ENCODE data around the gene CACNA1I.

Gene CACNA1I

DNA sequence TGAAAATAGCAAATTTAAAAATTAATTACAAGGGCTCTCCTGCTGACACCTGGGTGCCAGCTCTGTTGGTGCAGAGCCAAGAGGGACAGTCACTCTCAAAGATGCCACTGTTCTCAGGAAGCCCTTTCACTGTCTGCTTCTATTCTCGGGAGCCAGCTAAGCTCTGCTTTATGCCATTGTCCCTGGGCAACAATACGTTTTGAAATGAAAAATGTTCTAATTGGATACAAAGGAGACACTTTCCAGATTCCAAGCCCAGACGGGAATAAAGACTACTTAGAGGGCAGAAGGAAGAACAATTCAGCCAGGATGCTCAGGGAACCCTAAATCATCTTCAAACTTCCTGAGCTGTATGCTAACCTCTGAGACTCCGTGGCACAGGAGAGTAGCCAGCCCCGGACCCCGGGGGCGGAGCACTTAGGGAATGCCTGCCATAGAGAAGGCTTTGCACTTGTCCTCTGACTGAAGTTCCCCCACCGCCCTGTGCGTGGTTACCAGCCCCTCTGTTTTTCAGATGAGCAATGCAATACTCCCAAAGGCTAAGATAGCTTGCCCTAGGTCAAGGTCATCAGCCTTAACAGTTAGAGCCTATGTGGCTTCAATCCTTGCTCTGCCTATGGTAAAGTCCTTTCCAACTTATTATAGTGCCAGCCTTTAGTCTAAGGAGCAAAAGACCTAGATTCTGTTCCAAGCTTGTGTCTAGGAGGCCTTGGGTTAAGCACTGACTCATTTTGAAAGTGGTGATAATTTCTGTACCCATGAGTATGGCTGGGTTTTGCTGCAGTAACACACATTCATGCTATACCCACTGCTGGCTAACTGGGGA is 150.9 kb downstream of the CACNA1I start:
- ChIA-PET CTCF (no interaction called here), POLR2A (no interaction called here)
- TF ChIP-seq ZNF384 (IDR thresholded peaks at IDR 0.05), result no peak
- TF ChIP-seq FOXA1 (IDR thresholded peaks at IDR 0.05), result no peak
- TF ChIP-seq FOXK2 (IDR thresholded peaks at IDR 0.05), result no peak
- TF ChIP-seq L3MBTL2 (conservative IDR thresholded peaks at IDR 0.05), result no peak
- TF ChIP-seq SP1 (IDR thresholded peaks at IDR 0.05), result no peak
- no peak for TF ChIP-seq HDGF (IDR thresholded peaks at IDR 0.05; ENCODE audit: borderline replicate concordance)
- no peak for TF ChIP-seq BHLHE40 (IDR thresholded peaks at IDR 0.05; ENCODE audit: borderline replicate concordance)
- no peak for TF ChIP-seq ARNT (IDR thresholded peaks at IDR 0.05)
- no peak for TF ChIP-seq LEF1 (IDR thresholded peaks at IDR 0.05; ENCODE audit: borderline replicate concordance)
- no peak for TF ChIP-seq CTBP1 (IDR thresholded peaks at IDR 0.05; ENCODE audit: borderline replicate concordance)
- TF ChIP-seq SUZ12 (IDR thresholded peaks at IDR 0.05), result no peak
- TF ChIP-seq NFRKB (IDR thresholded peaks at IDR 0.05), result no peak
- TF ChIP-seq FOXM1 (IDR thresholded peaks at IDR 0.05; ENCODE audit: borderline replicate concordance), result no peak
- no peak for TF ChIP-seq ELF4 (IDR thresholded peaks at IDR 0.05)
- TF ChIP-seq TARDBP (IDR thresholded peaks at IDR 0.05), result no peak
- no peak for TF ChIP-seq PKNOX1 (IDR thresholded peaks at IDR 0.05)
- no peak for DNase-seq (ENCODE audit: extremely low spot score)

GRCh38 chr22:39722032-39722325 is 151.4 kb downstream of the CACNA1I start:
- no peak for DNase-seq (ENCODE audit: extremely low spot score)
- TF ChIP-seq ZNF384 (IDR thresholded peaks at IDR 0.05) (no peak), PKNOX1 (IDR thresholded peaks at IDR 0.05) (no peak), CTBP1 (IDR thresholded peaks at IDR 0.05; ENCODE audit: borderline replicate concordance) (no peak), SP1 (IDR thresholded peaks at IDR 0.05) (no peak), BHLHE40 (IDR thresholded peaks at IDR 0.05; ENCODE audit: borderline replicate concordance) (no peak), NFRKB (IDR thresholded peaks at IDR 0.05) (no peak), L3MBTL2 (conservative IDR thresholded peaks at IDR 0.05) (no peak), ELF4 (IDR thresholded peaks at IDR 0.05) (no peak), LEF1 (IDR thresholded peaks at IDR 0.05; ENCODE audit: borderline replicate concordance) (no peak), HDGF (IDR thresholded peaks at IDR 0.05; ENCODE audit: borderline replicate concordance) (no peak), FOXA1 (IDR thresholded peaks at IDR 0.05) (no peak)
- CTCF ChIA-PET, result no interaction called here

DNA sequence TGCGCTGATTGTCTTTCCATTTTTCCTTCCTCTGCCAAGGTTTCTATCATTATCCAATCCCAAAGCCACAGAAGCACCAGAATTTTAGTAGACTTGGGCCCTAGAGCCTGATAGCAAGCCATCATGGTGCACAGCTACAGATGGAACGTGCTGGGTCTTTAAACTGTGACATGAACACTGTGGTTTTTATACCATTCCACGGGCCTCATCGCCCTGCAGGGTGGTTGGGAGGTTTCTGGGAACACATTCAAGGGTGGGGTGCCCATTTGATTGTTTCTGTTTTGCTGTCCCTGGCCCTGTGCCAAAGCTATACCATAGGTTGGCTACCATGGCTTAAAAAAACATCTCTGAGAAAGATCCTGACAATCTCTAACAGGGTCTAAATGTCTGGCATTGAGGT is 151.9 kb downstream of the CACNA1I start:
- DNase-seq (ENCODE audit: extremely low spot score), result no peak
- CTCF ChIA-PET, result no interaction called here
- TF ChIP-seq PKNOX1 (IDR thresholded peaks at IDR 0.05) (no peak), FOXK2 (IDR thresholded peaks at IDR 0.05) (no peak), SP1 (IDR thresholded peaks at IDR 0.05) (no peak), CTBP1 (IDR thresholded peaks at IDR 0.05; ENCODE audit: borderline replicate concordance) (no peak), FOXM1 (IDR thresholded peaks at IDR 0.05; ENCODE audit: borderline replicate concordance) (no peak), LEF1 (IDR thresholded peaks at IDR 0.05; ENCODE audit: borderline replicate concordance) (no peak), ARNT (IDR thresholded peaks at IDR 0.05) (no peak), ZNF384 (IDR thresholded peaks at IDR 0.05) (no peak), SUZ12 (IDR thresholded peaks at IDR 0.05) (no peak), HDGF (IDR thresholded peaks at IDR 0.05; ENCODE audit: borderline replicate concordance) (no peak), L3MBTL2 (conservative IDR thresholded peaks at IDR 0.05) (no peak), NFRKB (IDR thresholded peaks at IDR 0.05) (no peak), TARDBP (IDR thresholded peaks at IDR 0.05) (no peak), FOXA1 (IDR thresholded peaks at IDR 0.05) (no peak), ELF4 (IDR thresholded peaks at IDR 0.05) (no peak), BHLHE40 (IDR thresholded peaks at IDR 0.05; ENCODE audit: borderline replicate concordance) (no peak)
- POLR2A ChIA-PET, result no interaction called here

More at GRCh38 chr22:39722032-39722325, 151.4 kb downstream of the CACNA1I start:
- POLR2A ChIA-PET, result no interaction called here

DNA sequence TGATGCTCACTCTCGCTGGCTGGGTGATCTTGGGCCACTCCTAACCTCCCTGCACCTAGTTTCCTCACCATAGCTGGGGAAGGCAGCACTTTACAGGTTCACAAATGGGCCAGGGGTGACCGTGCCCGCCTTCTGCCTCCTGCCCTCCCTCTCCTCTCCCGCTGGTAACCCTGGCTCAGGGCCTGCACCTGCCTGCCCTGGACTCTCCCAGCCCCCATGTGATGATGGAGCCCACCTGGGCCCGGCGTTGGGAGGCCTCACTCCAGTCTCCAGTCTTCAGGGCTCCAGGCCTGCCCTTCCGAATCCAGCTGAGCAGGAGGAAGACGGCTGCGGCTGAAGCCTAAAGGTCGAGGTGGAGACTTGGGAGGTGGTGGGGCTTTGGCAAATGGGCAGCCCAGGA is 152.9 kb downstream of the CACNA1I start:
- CTCF ChIA-PET, result no interaction called here
- POLR2A ChIA-PET, result no interaction called here
- no peak for DNase-seq (ENCODE audit: extremely low spot score)
- TF ChIP-seq FOXM1 (IDR thresholded peaks at IDR 0.05; ENCODE audit: borderline replicate concordance), result no peak
- TF ChIP-seq ZNF384 (IDR thresholded peaks at IDR 0.05), result no peak
- TF ChIP-seq ARNT (IDR thresholded peaks at IDR 0.05), result no peak
- TF ChIP-seq FOXK2 (IDR thresholded peaks at IDR 0.05), result no peak
- no peak for TF ChIP-seq BHLHE40 (IDR thresholded peaks at IDR 0.05; ENCODE audit: borderline replicate concordance)
- TF ChIP-seq LEF1 (IDR thresholded peaks at IDR 0.05; ENCODE audit: borderline replicate concordance), result no peak
- no peak for TF ChIP-seq CTBP1 (IDR thresholded peaks at IDR 0.05; ENCODE audit: borderline replicate concordance)
- no peak for TF ChIP-seq PKNOX1 (IDR thresholded peaks at IDR 0.05)
- TF ChIP-seq HDGF (IDR thresholded peaks at IDR 0.05; ENCODE audit: borderline replicate concordance), result no peak
- TF ChIP-seq L3MBTL2 (conservative IDR thresholded peaks at IDR 0.05), result no peak

DNA sequence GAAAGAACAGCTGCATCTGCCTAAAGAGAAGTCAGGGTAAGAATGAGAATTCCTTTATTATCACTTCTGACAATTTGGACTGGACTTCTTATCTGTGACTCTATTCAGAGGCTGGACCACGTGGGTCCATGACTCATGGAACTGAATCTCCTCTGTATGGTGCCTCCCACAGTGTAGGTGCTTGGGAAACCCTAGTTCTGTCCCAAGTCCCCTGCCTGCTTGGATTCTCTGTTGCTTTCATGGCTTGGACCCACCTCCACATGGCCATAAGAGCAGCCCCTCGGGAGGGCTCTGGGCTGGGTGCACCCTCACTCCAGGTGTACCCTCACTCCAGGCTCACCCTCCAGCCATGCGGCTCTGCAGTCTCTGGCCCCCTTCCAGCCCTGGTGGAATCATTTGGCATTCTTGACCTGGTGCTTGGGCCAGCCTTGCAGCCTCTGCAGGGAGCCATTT is 153.4 kb downstream of the CACNA1I start:
- TF ChIP-seq ZNF384 (IDR thresholded peaks at IDR 0.05) (no peak), ARNT (IDR thresholded peaks at IDR 0.05) (no peak), BHLHE40 (IDR thresholded peaks at IDR 0.05; ENCODE audit: borderline replicate concordance) (no peak), TARDBP (IDR thresholded peaks at IDR 0.05) (no peak)
- ChIA-PET POLR2A (no interaction called here), CTCF (no interaction called here)
- DNase-seq (ENCODE audit: extremely low spot score), result no peak
